IPS DF 4.7 (cell line): ENCODE results near the gene ZNF274.
A peak's percentile ranks its signal among the peaks of the same experiment; 100 is the strongest.
"Not testable (repeated sequence)": the region's sequence is repeated elsewhere in the genome, so short reads cannot be mapped to it uniquely, and the experiment has no call there.

Source experiments
- DNase-seq: peaks from one replicate; pipeline ENCODE4 v3.0.0-alpha.2; 2013; ENCODE audit warnings: low spot score; ENCODE audit errors: extremely low read depth

ZNF274 gene

DNA sequence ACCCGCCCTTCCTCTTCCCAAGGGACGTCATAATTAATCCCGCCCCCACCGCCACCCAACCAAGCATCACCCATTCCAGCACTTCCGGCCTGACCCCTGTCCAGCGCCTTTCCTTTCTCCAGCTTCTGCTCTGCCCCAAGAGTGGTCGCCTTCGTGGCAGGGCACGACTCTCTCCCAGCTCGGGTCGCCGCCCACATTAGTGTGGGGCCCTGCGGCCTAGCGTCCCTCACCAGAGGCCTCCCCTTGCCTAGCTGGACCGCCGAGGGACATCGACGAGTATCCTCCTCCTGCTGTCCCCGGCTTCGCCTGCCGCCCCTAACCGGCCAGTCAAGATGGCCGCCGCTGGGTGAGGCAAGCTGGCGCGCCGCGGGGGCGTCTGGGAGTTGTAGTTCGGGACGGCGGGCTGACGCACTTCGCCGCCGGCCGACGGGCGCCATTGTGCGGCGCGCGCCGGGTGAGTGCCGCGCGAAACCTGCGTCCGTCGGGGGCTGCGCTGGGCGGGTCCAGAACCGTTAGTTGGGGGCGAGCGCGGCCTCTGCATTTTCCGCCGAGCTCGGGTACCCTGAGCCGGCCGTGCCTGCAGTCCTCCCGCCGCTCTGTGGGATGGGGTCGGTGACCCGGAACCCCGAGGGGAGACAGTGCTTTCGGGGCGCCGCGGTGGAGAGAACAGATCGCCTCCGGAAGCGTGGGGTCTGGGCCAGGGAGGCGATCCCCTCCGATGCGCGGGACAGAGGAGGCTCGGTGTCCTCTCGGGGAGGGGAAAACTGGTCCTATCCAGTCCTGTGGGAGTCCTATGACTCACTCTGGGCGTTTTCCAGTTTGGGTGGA, at the start of gene ZNF274:
Gene ZNF274, plus strand, starts transcription at position 73 of the 828 bp plus-strand sequence. CDS start 905 bp downstream, outside the sequence.
- no peak for DNase-seq

DNA sequence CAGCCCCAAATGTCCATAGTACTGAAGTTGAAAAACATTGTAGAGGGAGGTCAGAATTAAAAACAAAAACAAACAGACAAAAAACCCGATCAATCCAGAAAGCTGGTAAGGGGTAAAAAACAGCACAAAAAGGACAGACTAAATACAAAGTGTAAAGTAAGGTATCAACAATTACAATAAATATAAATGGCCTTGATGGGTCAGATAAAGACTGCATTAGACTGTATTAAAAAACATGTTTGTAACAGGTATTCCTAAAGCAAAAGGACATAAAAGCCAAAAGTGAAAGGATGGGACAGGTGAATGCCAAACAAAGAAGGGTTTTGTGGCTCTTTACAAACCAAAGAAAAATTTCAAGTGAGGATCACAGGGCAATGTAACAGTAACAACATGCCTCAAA, 48.6 kb upstream of the ZNF274 start:
- no peak for DNase-seq

DNA sequence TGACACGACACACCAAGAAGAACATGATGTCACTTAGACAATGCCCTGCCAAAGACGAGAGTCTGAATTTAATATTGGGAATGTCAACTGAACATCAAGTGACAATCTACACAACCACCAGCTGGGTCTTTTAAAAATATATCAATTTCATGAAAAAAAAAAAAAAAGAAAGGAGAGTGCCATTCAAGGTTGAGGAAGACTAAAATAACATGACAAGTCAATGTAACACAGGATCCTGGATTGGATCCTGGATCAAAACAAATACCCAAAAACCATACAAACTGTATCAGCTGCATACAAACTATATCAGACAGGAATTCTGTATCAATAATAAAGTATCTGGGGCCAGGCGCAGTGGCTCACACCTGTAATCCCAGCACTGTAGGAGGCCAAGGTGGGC, 37.0 kb upstream of the ZNF274 start:
- DNase-seq = no peak

DNA sequence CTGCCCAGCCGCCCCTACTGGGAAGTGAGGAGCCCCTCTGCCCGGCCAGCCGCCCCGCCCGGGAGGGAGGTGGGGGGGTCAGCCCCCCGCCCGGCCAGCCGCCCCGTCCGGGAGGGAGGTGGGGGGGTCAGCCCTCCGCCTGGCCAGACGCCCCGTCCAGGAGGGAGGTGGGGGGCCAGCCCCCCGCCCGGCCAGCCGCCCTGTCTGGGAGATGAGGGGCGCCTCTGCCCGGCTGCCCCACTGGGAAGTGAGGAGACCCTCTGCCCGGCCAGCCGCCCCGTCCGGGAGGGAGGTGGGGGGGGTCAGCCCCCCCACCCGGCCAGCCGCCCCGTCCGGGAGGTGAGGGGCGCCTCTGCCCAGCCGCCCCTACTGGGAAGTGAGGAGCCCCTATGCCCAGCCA, 35.4 kb upstream of the ZNF274 start:
- not testable (repeated sequence) for DNase-seq

DNA sequence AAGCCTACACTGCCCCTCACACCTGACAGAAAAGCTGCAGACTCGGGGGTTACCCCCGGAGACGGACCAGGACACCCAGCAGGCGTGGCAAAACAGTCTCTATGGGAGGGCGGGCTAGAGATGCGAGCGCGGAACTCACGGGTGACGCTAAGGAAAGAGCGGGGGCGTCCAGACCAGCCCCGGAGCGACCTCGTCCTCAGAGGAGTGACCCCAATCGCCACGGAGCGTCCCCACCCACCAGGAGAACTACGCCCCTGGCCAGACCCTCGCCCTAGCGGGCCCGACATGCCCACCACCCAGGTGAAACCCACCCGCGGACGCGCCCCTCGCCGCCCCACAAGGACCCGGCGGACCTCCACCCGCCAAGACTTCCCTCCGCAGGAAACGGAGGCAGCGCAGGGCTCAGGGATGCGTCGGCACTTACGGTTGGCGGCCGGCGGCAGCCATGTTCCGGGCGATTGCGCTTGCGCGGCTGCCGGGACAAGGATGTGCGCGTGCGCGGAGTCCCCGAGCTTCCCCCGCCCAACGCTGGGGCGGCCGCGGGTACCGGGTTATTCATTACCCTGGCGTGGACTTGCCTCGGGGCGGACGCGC, 32.4 kb upstream of the ZNF274 start, which contains the start of gene ZNF329:
Gene ZNF329, minus strand, starts transcription at position 462 of the 594 bp plus-strand sequence. CDS start 21,286 bp downstream, outside the sequence.
- DNase-seq = no peak

DNA sequence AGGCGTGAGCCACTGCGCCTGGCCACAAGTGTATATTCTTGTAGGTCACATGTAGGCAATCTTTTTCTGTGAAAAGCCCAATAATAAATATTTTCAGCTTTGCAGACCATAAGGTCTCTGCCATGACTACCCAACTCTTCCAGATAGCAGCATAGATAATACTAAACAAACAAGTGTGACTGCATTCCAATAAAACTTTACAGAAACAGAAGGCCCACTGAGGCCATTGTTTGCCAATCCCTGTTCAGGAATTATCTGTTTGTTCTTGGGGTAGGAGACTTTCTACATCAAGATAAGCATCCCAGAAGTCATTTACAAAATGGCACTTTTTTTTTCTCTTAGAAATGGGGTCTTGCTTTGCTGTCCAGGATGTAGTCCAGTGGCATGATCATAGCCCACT, 29.5 kb upstream of the ZNF274 start:
- DNase-seq = no peak

- no peak for DNase-seq
These were observed 28.6 kb upstream of the ZNF274 start for GRCh38 chr19:58154287-58154678.

DNA sequence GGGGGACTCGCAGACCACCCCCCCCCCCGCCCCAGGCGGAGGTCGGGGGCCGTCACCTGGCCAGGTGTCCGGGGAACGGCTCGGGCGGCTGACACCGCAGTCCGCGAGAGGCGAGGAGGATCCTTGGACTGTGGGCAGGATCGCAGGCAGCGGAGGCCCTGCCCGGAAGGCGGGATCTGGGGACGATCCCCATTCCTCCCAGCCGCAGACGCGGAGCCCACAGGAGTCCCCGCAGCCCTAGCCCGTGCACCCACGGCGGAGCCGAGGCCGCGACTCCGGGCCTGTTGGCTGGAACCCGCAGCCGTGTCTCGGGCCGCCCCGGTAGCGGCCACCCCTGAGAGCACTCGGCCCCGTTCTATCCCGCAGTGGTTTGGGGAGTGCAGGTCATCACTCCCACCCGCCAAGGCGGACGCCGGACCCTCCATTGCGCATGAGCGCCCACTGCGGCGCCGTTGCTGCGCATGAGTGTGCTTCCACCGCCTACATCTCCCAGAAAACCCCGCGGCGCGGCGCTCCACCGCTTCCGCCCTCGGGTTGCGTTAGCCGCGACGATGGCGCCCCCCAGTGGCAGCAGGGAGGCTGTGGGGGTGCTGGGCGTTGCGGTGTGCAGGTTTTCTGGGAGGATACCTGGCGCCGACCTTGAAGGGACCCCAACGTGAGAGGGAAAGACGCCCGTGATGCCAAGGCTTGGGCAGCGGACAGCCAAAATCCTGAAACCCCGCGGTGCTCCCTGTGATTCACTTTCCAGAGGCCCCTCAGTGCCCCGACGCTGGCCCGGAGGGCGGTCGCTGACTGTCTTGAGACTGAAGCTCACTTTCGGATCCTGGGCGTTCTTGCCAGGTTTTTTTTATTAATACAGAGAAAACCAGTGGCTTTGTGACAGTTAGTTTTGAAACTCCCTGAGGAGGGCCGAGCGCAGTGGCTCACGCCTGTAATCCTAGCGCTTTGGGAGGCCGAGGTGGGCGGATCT, 27.9 kb upstream of the ZNF274 start:
- peak; percentile 89 for DNase-seq

DNA sequence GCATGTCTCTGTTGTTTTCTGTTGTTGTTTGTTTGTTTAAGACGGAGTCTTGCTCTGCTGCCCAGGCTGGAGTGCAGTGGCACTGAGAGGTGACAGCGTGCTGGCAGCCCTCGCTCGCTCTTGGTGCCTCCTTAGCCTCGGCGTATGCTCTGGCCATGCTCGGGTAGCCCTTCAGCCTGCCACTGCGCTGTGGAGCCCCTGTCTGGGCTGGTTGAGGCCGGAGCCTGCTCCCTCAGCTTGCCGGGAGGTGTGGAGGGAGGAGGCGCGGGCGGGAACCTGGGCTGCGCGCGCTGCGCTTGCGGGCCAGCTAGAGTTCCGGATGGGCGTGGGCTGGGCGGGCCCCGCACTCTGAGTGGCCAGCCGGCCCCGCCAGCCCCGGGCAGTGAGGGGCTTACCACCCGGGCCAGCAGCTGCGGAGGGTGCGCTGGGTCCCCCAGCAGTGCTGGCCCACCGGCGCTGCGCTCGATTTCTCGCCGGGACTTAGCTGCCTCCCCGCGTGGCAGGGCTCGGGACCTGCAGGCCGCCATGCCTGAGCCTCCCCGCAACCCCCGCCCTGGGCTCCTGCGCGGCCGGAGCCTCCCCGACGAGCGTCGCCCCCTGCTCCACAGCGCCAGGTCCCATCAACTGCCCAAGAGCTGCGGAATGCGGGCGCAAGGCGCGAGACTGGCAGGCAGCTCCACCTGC, 25.7 kb upstream of the ZNF274 start:
- DNase-seq = no peak

GRCh38 chr19:58166268-58166667, 16.6 kb upstream of the ZNF274 start:
- no peak for DNase-seq

GRCh38 chr19:58166708-58167280, 16.1 kb upstream of the ZNF274 start:
- no peak for DNase-seq

- no peak for DNase-seq
These were observed 12.0 kb upstream of the ZNF274 start for GRCh38 chr19:58170860-58171259.

DNA sequence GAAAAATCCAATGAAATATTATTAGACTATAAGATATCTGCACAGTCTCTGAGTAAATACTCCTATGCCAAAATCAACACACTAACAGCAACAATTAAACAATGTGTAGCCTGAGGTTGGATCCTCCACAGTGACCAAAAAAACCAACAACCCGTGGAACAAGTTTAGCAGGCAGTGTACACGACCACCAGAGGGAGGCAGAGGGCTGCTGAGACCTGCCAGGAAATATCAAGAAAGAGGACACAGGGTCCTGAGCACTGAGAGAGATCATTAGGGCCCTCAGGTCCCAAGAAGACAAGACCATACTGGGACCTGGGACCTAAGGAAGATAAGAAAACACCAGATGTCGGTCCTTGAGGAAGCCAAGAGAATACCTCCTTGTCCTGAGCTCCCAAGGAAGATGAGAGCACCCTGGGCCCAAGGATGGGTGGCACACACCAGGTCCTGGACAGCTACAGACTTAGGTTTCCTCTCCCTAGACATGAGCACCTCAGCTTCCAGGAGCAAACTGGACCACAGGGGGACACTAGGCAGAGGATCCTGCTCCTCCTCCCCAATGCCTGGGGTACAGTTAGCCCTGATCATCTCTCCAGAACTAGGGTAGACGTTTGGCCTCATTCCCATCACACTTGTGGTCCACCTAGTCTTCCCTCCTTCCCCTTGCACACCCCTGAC, 822 bp upstream of the ZNF274 start:
- DNase-seq = no peak

- no peak for DNase-seq
These were observed 278 bp upstream of the ZNF274 start for GRCh38 chr19:58182577-58182988.

DNA sequence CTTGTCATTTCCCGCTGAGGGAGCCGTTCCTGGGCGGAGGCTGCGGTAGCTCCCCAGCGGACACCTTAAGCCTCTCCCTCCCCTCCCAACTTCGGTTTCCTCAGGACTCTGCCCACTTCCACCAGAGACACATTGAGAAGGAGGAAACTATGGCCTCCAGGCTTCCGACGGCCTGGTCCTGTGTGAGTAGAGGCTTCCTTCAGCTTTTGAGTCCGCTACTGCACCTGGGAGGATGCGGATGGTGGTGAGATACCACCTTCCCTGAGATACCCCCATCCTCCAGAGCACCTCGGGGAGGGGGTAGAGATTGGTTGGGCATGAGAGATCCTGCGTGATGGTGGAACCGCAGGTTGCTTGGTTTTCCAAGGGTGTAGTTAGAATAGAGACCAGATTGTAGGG, 955 bp downstream of the ZNF274 start:
- DNase-seq = no peak

- DNase-seq = no peak
These were observed 14.2 kb downstream of the ZNF274 start for GRCh38 chr19:58196901-58197616.

- no peak for DNase-seq
These were observed 21.1 kb downstream of the ZNF274 start for GRCh38 chr19:58203814-58204475.

DNA sequence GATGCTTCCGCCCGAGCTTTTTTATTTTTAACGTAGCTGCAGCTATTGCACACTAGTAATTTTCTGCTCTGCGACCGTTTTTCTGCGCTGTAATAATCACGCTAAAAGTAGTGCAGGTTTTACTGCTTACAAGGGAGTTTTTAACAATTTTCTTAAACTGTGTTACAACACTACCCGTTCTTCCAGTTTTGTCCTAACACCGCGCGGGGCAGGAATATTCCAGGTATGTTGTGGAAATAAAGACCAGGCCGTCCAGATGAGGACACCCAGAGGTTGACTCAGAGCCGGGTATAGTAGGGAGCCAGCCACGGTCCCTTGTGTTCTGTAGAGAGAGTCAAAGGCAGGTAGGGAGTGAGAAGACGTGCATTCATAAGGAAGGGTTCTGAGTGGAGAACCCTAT, 21.7 kb downstream of the ZNF274 start:
- no peak for DNase-seq

DNA sequence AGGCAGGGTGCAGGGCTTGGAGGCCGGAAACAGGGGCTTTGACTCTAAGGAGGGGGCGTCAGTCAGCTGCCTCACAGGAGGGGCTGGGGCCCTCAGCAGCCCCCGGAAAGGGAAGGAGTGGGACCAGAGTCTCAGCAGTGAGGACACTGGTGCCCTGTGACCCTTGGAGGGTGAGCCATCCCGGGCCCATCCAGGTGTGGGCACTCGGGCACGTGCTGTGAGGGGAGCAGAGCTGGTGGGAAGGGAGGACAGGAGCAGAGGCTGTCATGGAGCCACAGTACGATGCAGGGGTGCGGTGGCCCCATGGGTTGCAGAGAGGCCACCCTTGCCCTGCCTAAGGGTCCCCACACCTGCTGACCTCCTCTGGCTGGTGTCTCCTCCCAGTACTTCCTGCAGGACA, 26.7 kb downstream of the ZNF274 start:
- DNase-seq = no peak
